GM19025 (cell line): ENCODE results near the gene PLA2G2D.

Experiments used
- ATAC-seq: cut with Tn5 transposase; IDR thresholded peaks from one replicate; pipeline ENCODE4 v1.9.1; 2021; ENCODE audit warnings: mild to moderate bottlenecking, low read depth, moderate library complexity; ENCODE audit not compliant: unreplicated experiment

PLA2G2D gene

DNA sequence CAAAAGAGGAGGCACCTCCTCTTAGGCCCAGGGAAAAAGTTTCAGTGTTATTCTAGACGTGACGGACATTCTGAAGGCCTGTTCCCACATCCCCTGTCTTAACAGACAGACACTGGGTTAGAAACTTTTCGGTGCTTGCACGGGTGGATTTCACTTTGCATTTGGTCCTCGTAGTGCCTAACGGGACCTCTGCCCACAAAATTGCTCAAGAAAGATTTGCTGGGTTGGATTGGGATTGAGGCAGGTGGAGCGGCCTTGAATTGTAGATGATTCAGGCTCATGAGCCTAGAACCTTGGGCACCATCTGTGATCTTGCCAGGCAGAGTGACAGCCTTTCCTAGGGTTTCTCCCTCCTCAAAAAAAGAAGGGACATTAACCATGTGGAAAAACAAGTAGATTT, 46.6 kb downstream of the PLA2G2D start:
- ATAC-seq = no peak

- no peak for ATAC-seq
These were observed 47.9 kb downstream of the PLA2G2D start for GRCh38 chr1:20071416-20071815.

DNA sequence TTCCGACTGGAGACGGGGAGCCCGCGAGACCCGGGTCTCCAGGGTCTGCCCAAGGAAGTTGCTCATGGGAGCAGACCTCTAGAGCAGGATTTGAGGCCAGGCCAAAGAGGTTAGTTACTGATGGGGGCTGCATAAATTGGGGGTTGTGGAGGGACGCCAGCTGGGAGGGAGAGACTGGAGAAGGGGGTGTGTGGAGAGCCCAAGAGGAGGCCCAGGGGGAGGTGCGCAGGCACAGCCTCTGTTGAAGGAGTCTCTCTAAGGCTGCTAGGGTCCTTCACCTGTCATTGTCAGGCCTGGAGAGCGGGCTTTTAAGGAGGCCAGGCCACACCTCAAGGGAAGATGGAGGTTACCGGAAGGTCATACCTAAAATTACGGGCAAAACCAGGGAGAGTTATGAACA, 49.0 kb downstream of the PLA2G2D start:
- ATAC-seq = no peak

GRCh38 chr1:20069874-20070273, 49.5 kb downstream of the PLA2G2D start, which contains the start of gene PLA2G5:
PLA2G5 (plus strand) TSS chr1:20070194; CDS start chr1:20084831, 14,637 bp downstream.
- no peak for ATAC-seq

DNA sequence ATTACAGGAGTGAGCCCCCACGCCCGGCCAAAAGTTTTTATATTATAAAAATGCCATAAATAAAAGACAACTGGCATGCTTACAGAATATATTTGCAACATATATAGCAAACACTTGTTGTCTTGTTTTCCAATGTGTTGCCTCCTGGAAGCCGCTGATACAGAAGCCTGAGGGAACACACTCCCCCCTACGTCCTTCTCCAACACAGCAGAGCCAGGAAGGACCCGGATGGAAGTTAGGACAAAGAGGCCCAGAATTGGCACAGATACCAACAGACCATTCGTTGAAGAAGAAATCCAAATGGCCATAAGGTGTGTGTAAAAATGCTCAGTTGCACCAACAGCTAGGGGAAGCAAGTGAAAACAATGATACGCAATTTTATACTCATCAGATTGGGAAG, 50.6 kb downstream of the PLA2G2D start:
- no peak for ATAC-seq

- ATAC-seq = no peak
These were observed 55.5 kb downstream of the PLA2G2D start for GRCh38 chr1:20063861-20064292.
